Measurements from ENCODE around the gene PKHD1.

PKHD1 gene

GRCh38 chr6:51625566-51625965, 461.8 kb downstream of the PKHD1 start:
- no peak for DNase-seq

- DNase-seq, result no peak
These were observed 466.4 kb downstream of the PKHD1 start for GRCh38 chr6:51620971-51621370.

- no peak for DNase-seq
These were observed 468.2 kb downstream of the PKHD1 start for GRCh38 chr6:51619042-51619799.

GRCh38 chr6:51618563-51618962, 468.9 kb downstream of the PKHD1 start:
- no peak for DNase-seq

- DNase-seq, result no peak
These were observed 469.7 kb downstream of the PKHD1 start for GRCh38 chr6:51617751-51618150.

- DNase-seq, result no peak
These were observed 471.2 kb downstream of the PKHD1 start for GRCh38 chr6:51616243-51616642.

- DNase-seq, result no peak
These were observed 472.7 kb downstream of the PKHD1 start for GRCh38 chr6:51614725-51615124.

- DNase-seq, result no peak
These were observed 473.9 kb downstream of the PKHD1 start for GRCh38 chr6:51613558-51613957.

GRCh38 chr6:51608932-51609331, 478.5 kb downstream of the PKHD1 start:
- DNase-seq, result no peak

GRCh38 chr6:51608383-51608782, 479.0 kb downstream of the PKHD1 start:
- no peak for DNase-seq

- DNase-seq, result no peak
These were observed 486.9 kb downstream of the PKHD1 start for GRCh38 chr6:51600514-51600913.

GRCh38 chr6:51598171-51598570, 489.2 kb downstream of the PKHD1 start:
- DNase-seq, result no peak

- DNase-seq, result no peak
These were observed 492.4 kb downstream of the PKHD1 start for GRCh38 chr6:51594981-51595380.

- no peak for DNase-seq
These were observed 502.1 kb downstream of the PKHD1 start for GRCh38 chr6:51585264-51585663.

GRCh38 chr6:51584163-51584562, 503.2 kb downstream of the PKHD1 start:
- no peak for DNase-seq

GRCh38 chr6:51578994-51579393, 508.4 kb downstream of the PKHD1 start:
- DNase-seq, result no peak

- DNase-seq, result no peak
These were observed 509.1 kb downstream of the PKHD1 start for GRCh38 chr6:51578362-51578761.

GRCh38 chr6:51574040-51574439, 513.4 kb downstream of the PKHD1 start:
- no peak for DNase-seq

- no peak for DNase-seq
These were observed 516.2 kb downstream of the PKHD1 start for GRCh38 chr6:51571168-51571567.

GRCh38 chr6:51570168-51570921, 517.1 kb downstream of the PKHD1 start:
- DNase-seq, result no peak

- DNase-seq, result no peak
These were observed 517.8 kb downstream of the PKHD1 start for GRCh38 chr6:51569594-51569993.

GRCh38 chr6:51568771-51569170, 518.6 kb downstream of the PKHD1 start:
- DNase-seq, result no peak

- DNase-seq, result no peak
These were observed 521.9 kb downstream of the PKHD1 start for GRCh38 chr6:51565472-51565871.
